AG08395 (cell line): ENCODE measurements around the gene OR4D2.

Source experiments
- DNase-seq: peaks from one replicate; pipeline ENCODE4 v3.0.0; 2012; ENCODE audit warnings: mixed read lengths, low spot score

The OR4D2 gene

GRCh38 chr17:58210922-58211321 is 44.1 kb downstream of the OR4D2 start:
- DNase-seq, result no peak

- no peak for DNase-seq
Measured at GRCh38 chr17:58215685-58216084, 48.9 kb downstream of the OR4D2 start.

- no peak for DNase-seq
Measured at GRCh38 chr17:58217766-58218165, 51.0 kb downstream of the OR4D2 start.

- peak; percentile 100 for DNase-seq
Measured at GRCh38 chr17:58219007-58219788, 52.4 kb downstream of the OR4D2 start, which contains the start of gene MKS1. TSS of gene MKS1 (minus strand) at chr17:58219255. CDS start at chr17:58219230, 25 bp downstream.

- DNase-seq, result no peak
Measured at GRCh38 chr17:58219789-58220183, 53.0 kb downstream of the OR4D2 start.
